ENCODE data around the gene PPL.

PPL gene

DNA sequence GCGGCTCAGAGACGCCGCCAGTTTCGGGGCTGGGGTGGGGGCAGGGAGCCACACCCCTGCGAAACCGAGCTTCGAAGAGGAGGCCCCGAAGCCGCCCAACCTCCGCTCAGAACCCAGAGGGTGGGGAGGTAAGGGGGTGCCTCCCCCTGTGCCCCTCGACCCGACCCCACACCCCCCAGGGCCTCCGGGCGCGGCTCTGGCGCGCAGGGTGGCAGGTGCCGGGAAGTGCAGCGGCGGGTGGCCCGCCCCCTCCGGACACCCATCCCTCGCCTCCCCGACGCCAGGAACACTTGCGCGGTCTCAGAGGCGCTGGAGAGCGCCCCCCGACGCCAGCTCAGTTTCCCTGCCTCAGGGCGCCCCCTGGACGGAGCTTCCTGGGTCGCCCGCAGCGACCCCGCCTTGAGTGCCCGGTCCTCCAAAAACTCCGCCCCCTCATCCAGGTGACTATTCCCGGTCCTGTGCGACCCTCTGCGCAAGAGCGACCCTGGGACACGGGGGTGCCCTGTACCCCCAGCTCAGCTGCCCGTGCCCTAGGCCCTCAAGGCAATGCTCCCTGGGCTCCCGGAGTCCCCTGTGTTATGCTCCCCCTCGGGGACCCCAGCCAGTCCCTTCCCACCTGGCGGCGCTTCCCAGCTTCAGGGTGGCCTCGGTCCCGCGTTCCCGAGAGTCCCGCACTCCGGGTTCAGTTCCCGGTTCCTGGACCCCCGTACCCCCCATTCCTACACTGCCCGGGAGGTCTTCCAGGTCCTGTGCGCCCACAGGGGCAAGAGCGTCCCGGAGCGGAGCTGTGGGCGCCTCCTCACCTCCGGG lies 562 bp downstream of the PPL start:
- ATAC-seq (ENCODE audit: insufficient read depth, low read depth) = no peak
- Histone ChIP-seq H3K9ac (ENCODE audit: low read depth, low read length) (no peak overlapping the region), H2AFZ (ENCODE audit: low read depth, low read length) (no peak overlapping the region)

GRCh38 chr16:4935241-4935855 lies 1.6 kb downstream of the PPL start:
- H3K4me3 ChIP-seq (ENCODE audit: low read depth in 1 of 2, low read length in 2 of 2) = no peak overlapping the region
- H2AFZ ChIP-seq (ENCODE audit: low read depth, low read length) = no peak overlapping the region

More for the DNA sequence above, 562 bp downstream of the PPL start:
- Histone ChIP-seq H3K79me2 (ENCODE audit: insufficient read depth, low read length) (no peaks in the 10 kb centered on the region), H3K4me2 (ENCODE audit: insufficient read depth, low read length) (no peak overlapping the region), H3K27ac (ENCODE audit: low read length) (no peak overlapping the region), H3K9me3 (ENCODE audit: insufficient read depth, low read length, severe bottlenecking) (no peaks in the 10 kb centered on the region), H3K4me1 (ENCODE audit: insufficient read depth, low read length) (no peaks in the 10 kb centered on the region), H3K36me3 (ENCODE audit: insufficient read depth, low read length) (no peaks in the 10 kb centered on the region), H3K27me3 (ENCODE audit: insufficient read depth, low read length, poor library complexity) (peaks cover 2% of the 10 kb centered on the region), H4K20me1 (ENCODE audit: insufficient read depth, low read length) (0 out of 2 replicates have a peak, but pooled peaks cover 3% of the 10 kb centered on the region), H3K4me3 (ENCODE audit: low read depth in 1 of 2, low read length in 2 of 2) (no peak overlapping the region)
- no peak for TF ChIP-seq CTCF (IDR thresholded peaks at IDR 0.05; ENCODE audit: borderline replicate concordance, extremely low read depth, low read length, poor library complexity, severe bottlenecking)
- no peak for TF ChIP-seq EZH2 (IDR thresholded peaks at IDR 0.05; ENCODE audit: borderline replicate concordance, low read depth, low read length, severe bottlenecking)
- DNase-seq = no peak

DNA sequence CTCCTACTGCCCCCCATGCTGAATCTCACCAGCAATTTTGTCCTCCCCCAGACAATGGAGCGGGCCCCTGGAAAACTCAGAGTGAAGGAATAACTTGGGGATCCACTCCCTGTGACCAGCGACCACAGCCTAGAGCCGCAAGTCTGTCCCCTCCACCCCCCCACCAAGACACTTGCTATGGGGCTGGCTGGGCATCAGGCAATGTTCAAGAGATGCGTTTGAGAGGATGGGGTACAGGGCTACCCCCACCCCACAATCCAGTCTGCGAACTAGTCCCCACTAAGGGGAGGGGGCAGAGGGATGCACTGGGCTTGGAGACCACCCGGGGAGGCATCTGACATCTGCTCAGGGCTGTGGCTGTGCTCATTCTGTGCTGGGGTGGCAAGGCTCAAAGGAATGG lies 2.4 kb downstream of the PPL start:
- peaks cover 2% of the 10 kb centered on the region for H3K27me3 ChIP-seq (ENCODE audit: insufficient read depth, low read length, poor library complexity)
- H3K4me3 ChIP-seq (ENCODE audit: low read depth in 1 of 2, low read length in 2 of 2) = no peak overlapping the region
- H4K20me1 ChIP-seq (ENCODE audit: insufficient read depth, low read length) = 0 out of 2 replicates have a peak, but pooled peaks cover 3% of the 10 kb centered on the region
- H3K36me3 ChIP-seq (ENCODE audit: insufficient read depth, low read length) = no peaks in the 10 kb centered on the region
- TF ChIP-seq EZH2 (IDR thresholded peaks at IDR 0.05; ENCODE audit: borderline replicate concordance, low read depth, low read length, severe bottlenecking) (no peak), CTCF (IDR thresholded peaks at IDR 0.05; ENCODE audit: borderline replicate concordance, extremely low read depth, low read length, poor library complexity, severe bottlenecking) (no peak)
- H3K4me1 ChIP-seq (ENCODE audit: insufficient read depth, low read length) = no peaks in the 10 kb centered on the region
- H3K4me2 ChIP-seq (ENCODE audit: insufficient read depth, low read length) = no peak overlapping the region
- H3K79me2 ChIP-seq (ENCODE audit: insufficient read depth, low read length) = no peaks in the 10 kb centered on the region
- no peak for ATAC-seq (ENCODE audit: insufficient read depth, low read depth)
- no peaks in the 10 kb centered on the region for H3K9me3 ChIP-seq (ENCODE audit: insufficient read depth, low read length, severe bottlenecking)
- H2AFZ ChIP-seq (ENCODE audit: low read depth, low read length) = no peak overlapping the region
- no peak overlapping the region for H3K9ac ChIP-seq (ENCODE audit: low read depth, low read length)
- DNase-seq = no peak
- H3K27ac ChIP-seq (ENCODE audit: low read length) = no peak overlapping the region

More at GRCh38 chr16:4935241-4935855, 1.6 kb downstream of the PPL start:
- Histone ChIP-seq H3K36me3 (ENCODE audit: insufficient read depth, low read length) (no peaks in the 10 kb centered on the region), H3K27me3 (ENCODE audit: insufficient read depth, low read length, poor library complexity) (peaks cover 2% of the 10 kb centered on the region), H3K4me1 (ENCODE audit: insufficient read depth, low read length) (no peaks in the 10 kb centered on the region), H3K27ac (ENCODE audit: low read length) (no peak overlapping the region), H3K4me2 (ENCODE audit: insufficient read depth, low read length) (no peak overlapping the region), H4K20me1 (ENCODE audit: insufficient read depth, low read length) (0 out of 2 replicates have a peak, but pooled peaks cover 3% of the 10 kb centered on the region), H3K9me3 (ENCODE audit: insufficient read depth, low read length, severe bottlenecking) (no peaks in the 10 kb centered on the region), H3K9ac (ENCODE audit: low read depth, low read length) (no peak overlapping the region), H3K79me2 (ENCODE audit: insufficient read depth, low read length) (no peaks in the 10 kb centered on the region)
- TF ChIP-seq EZH2 (IDR thresholded peaks at IDR 0.05; ENCODE audit: borderline replicate concordance, low read depth, low read length, severe bottlenecking) = no peak
- no peak for TF ChIP-seq CTCF (IDR thresholded peaks at IDR 0.05; ENCODE audit: borderline replicate concordance, extremely low read depth, low read length, poor library complexity, severe bottlenecking)
- ATAC-seq (ENCODE audit: insufficient read depth, low read depth) = no peak
- DNase-seq = no peak

All from DND-41 (cell line).